Transverse colon (tissue), 4 donors: ENCODE data around the gene RPL19. TPM values are rescaled to one million over a fixed set of nuclear protein-coding genes. Genes with fewer than 3 reads are reported as not detected.
A peak's percentile ranks its signal among the peaks of the same experiment; 100 is the strongest.

Source experiments
- DNase-seq: peaks from one replicate; pipeline ENCODE4 v3.0.0-alpha.2; 2019
- H3K27ac ChIP-seq, 4 donors: fragments of 200-600 bp; sonication (generic); 2 replicates each; pipeline ENCODE4 v1.5.1; 2016 to 2018; ENCODE audit warnings: inconsistent platforms in 4 of 4
- H3K27me3 ChIP-seq: fragments of 200-600 bp; sonication (generic); 2 replicates; pipeline ENCODE4 v1.5.1; 2017; ENCODE audit warnings: inconsistent platforms
- H3K36me3 ChIP-seq, 4 donors: fragments of 200-600 bp; sonication (generic); 2 replicates each; pipeline ENCODE4 v1.5.1; 2017 to 2019; ENCODE audit warnings: inconsistent platforms in 4 of 4
- H3K4me1 ChIP-seq, 4 donors: fragments of 200-600 bp; sonication (generic); 2 replicates each; pipeline ENCODE4 v1.5.1; 2017 to 2020; ENCODE audit warnings: inconsistent platforms in 4 of 4
- H3K4me3 ChIP-seq, 4 donors: fragments of 200-600 bp; sonication (generic); 1 replicate in 1 of 4; 2 replicates in 3 of 4; pipeline versions ENCODE4 v1.5.1 to v1.6.1; 2017 to 2019; ENCODE audit warnings: inconsistent platforms in 4 of 4
- H3K9me3 ChIP-seq, 2 donors: fragments of 200-600 bp; sonication (generic); 2 replicates each; pipeline ENCODE4 v1.5.1; 2017 to 2019; ENCODE audit warnings: inconsistent platforms in 2 of 2
- EP300 ChIP-seq: sonication (generic); formaldehyde crosslinking; IDR thresholded peaks from one replicate; pipeline ENCODE4 v1.6.1; 2017; ENCODE audit warnings: antibody characterized with exemption, low read depth
- POLR2A ChIP-seq: fragments of 450-650 bp; IDR thresholded peaks from one replicate; pipeline ENCODE4 v1.6.1; 2016; ENCODE audit warnings: antibody characterized with exemption, mild to moderate bottlenecking, moderate library complexity
- POLR2AphosphoS5 ChIP-seq, 3 donors: sonication (generic); formaldehyde crosslinking; IDR thresholded peaks; one replicate each; pipeline ENCODE4 v1.6.1; 2016; ENCODE audit warnings: antibody characterized with exemption in 3 of 3
- WGBS, 2 donors: methylation state at CpG; one replicate each; pipeline ENCODE4 v1.1.5; 2018; ENCODE audit warnings: low coverage in 1 of 2; 5-methylcytosine and 5-hydroxymethylcytosine counted together
- in situ Hi-C, 4 donors: fragments of 200-750 bp; cut with MboI; loops; one replicate each; pipeline versions ENCODE4 v1.15.0 to v1.15.1; 2017; ENCODE audit warnings: low sequenced_read_pairs in 3 of 4, low pct_ligation_motif_present in 1 of 4, low pct_unique_long_range_greater_than_20kb in 1 of 4
- intact Hi-C: fragments of 100-400 bp; cut with DNase I; formaldehyde crosslinking; loops from one replicate; pipeline ENCODE4 v1.15.1; 2023; ENCODE audit warnings: low total_unique reads
- total RNA-seq, 4 donors: library from RNA; depleted of rRNA; stranded (reverse); fragments of >200 nt; gene quantifications; one replicate each; pipeline ENCODE4 v1.1.0, GENCODE V29; 2016
- TF ChIP-seq, protein P1 (sequence below), 5 experiments: fragments of 200-600 bp in 3 of 5; fragments of 450-650 bp in 2 of 5; sonication (generic) in 3 of 5; IDR thresholded peaks; 1 replicate in 2 of 5; 2 replicates in 3 of 5; pipeline ENCODE4 v1.5.1; 2016 to 2017; ENCODE audit warnings: antibody characterized with exemption in 5 of 5, inconsistent platforms in 3 of 5, mild to moderate bottlenecking in 2 of 5, moderate library complexity in 1 of 5

RPL19 gene
- total RNA-seq, 4 donors from 2014 or later, result 1,146 to 2,715 (median 2,002) TPM

DNA sequence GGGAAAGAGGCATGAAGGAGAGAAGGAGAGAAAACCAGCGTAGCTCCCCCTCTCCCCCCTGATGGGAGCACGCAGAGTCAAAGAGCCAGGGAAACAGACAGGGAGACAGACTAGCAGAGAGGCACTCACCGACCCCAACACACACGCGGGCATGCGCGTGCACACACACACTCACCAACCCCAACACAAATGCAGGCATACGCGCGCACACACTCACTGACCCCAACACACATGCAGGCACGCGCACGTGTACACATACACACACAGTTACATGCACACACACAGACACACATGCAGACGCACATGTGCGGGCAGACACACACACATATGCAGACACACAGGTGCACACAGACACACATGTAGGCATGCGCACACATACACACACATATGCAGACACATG is 7.2 kb upstream of the RPL19 start:
- in situ Hi-C loops (no loop called here), intact Hi-C loops (no loop called here)
- no peak overlapping the region for H3K27ac ChIP-seq
- H3K36me3 ChIP-seq, result no peaks in the 10 kb centered on the region
- no peaks in the 10 kb centered on the region for H3K27me3 ChIP-seq
- no peak for DNase-seq
- peaks cover 5 to 29% (median 19%) of the 10 kb centered on the region in 4 donors for H3K4me1 ChIP-seq
- WGBS, 2 donors, result 96% methylated on average over 16 of the region's 16 CpGs; no CpG with 5 or more reads in 1 of the 2 donors
- TF ChIP-seq, protein P1, sequence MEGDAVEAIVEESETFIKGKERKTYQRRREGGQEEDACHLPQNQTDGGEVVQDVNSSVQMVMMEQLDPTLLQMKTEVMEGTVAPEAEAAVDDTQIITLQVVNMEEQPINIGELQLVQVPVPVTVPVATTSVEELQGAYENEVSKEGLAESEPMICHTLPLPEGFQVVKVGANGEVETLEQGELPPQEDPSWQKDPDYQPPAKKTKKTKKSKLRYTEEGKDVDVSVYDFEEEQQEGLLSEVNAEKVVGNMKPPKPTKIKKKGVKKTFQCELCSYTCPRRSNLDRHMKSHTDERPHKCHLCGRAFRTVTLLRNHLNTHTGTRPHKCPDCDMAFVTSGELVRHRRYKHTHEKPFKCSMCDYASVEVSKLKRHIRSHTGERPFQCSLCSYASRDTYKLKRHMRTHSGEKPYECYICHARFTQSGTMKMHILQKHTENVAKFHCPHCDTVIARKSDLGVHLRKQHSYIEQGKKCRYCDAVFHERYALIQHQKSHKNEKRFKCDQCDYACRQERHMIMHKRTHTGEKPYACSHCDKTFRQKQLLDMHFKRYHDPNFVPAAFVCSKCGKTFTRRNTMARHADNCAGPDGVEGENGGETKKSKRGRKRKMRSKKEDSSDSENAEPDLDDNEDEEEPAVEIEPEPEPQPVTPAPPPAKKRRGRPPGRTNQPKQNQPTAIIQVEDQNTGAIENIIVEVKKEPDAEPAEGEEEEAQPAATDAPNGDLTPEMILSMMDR (IDR thresholded peaks at IDR 0.05), result no peak
- TF ChIP-seq EP300 (no peak), POLR2A (no peak), POLR2AphosphoS5 (IDR thresholded peaks at IDR 0.05) (no peak)
- no peak overlapping the region for H3K4me3 ChIP-seq
- no peaks in the 10 kb centered on the region for H3K9me3 ChIP-seq

DNA sequence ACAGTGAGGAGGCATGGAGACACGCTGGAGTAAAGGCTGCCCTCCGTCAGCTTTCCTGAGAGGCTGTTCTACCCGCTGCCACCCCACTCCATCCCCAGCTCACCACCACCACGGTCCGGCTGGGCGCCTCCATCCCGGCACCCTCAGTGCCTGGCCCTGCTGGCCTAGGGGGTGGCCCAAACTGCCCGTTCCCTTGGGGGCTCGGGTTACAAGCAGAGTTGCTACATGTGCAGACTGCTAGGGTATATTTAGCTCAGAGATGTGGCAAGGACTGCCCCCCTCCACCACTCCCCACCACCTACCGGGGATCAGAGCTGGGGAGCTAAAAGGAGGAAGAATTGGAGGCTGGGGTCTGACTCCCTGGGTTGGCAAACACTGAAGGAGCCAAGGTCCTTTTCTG is 6.7 kb upstream of the RPL19 start:
- TF ChIP-seq EP300, result no peak
- Histone ChIP-seq H3K4me1 (peaks cover 5 to 32% (median 23%) of the 10 kb centered on the region in 4 donors), H3K4me3 (no peak overlapping the region), H3K27me3 (no peaks in the 10 kb centered on the region), H3K9me3 (no peaks in the 10 kb centered on the region), H3K36me3 (no peaks in the 10 kb centered on the region), H3K27ac (no peak overlapping the region)
- DNase-seq, result no peak
- in situ Hi-C loops, result no loop called here
- 86 to 100% methylated on average over 1 to 10 of the region's 10 CpGs for WGBS, 2 donors
- intact Hi-C loops, result no loop called here

DNA sequence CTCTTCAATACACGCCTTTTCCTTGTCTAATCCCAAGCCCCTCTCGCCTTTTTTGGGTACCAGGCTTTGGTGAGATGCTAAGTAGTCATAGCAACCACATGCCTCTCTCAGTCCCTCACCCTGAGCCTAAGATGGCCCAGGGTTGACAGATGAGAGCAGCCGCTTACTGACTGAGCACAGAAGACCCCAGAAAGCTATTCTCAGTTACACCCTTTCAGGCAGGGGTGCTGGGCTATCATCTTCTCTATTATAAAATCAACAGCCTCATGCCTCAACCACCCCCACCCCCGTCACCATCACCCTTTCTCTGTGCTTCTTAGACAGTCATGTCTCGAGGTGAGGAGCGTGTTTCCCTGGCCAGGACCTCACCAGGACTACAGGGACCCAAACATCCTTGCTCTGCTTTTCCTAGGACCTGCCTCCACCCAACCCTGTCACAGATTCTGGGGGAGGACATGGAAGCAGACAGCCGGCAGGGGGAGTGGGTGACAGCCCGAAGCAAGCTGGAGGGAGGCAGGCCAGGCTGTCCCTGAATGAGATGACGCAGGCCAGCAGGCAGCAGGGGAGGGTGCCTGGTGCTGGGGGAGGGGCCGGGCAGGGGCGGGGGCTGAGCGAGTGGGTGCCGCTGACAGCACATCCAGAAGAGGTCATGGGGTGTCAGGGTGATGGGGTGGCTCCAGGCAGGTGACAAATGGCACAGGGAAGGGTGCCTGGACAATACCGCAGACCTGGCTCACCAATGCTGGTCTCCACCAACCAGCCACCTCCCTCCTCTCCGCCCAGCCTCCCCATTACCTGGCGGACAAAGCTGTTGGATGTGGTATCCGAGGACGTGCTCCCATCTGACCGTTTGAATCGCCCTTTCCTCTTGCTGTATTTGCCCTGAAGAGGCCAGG is 5.7 kb upstream of the RPL19 start:
- Histone ChIP-seq H3K4me3 (no peak overlapping the region), H3K27ac (peak overlapping the region in 1 of 4 donors; percentile 17), H3K9me3 (no peaks in the 10 kb centered on the region)

DNA sequence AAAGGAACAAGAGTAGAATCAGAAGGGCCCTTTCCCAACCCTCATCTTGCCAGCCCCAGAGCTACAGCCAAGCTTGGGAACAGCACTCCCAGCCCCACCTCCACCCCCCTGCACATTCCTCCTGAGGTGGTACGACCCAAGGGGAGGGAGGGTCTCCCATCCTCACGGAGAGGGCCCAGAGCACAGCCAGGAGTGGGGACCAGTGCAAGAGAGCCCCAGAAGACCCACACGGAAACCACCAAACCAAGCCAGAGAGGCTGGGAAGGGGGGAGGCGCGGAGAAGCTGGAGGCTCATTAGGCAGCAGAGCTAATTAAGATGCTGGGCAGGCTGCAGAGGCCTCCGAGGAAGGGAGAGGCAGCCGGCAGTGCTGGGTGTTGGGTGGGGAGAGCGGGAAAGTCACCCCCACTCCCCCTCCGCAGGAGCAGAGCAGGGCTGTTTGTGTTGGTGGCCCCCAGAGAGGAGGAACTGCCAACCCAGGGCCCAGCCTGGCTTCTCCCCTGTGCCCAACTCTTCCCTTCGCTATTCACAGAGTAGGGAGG is 5.0 kb upstream of the RPL19 start:
- no peaks in the 10 kb centered on the region for H3K36me3 ChIP-seq
- 77% methylated on average over 8 of the region's 10 CpGs; no CpG with 5 or more reads in 1 of the 2 donors for WGBS, 2 donors
- DNase-seq, result no peak
- TF ChIP-seq EP300, result no peak
- TF ChIP-seq POLR2AphosphoS5 (IDR thresholded peaks at IDR 0.05), result no peak
- TF ChIP-seq, protein P1 (IDR thresholded peaks at IDR 0.05), result no peak
- TF ChIP-seq POLR2A, result no peak
- peak overlapping the region in 3 of 4 donors; percentile 10 to 98 (median 17) for H3K27ac ChIP-seq
- no peak overlapping the region for H3K4me3 ChIP-seq
- H3K9me3 ChIP-seq, result no peaks in the 10 kb centered on the region
- intact Hi-C loops (no loop called here), in situ Hi-C loops (no loop called here)
- H3K4me1 ChIP-seq, result peaks cover 11 to 41% (median 26%) of the 10 kb centered on the region in 4 donors
- H3K27me3 ChIP-seq, result no peaks in the 10 kb centered on the region

More for the DNA sequence above, 5.7 kb upstream of the RPL19 start:
- TF ChIP-seq, protein P1 (IDR thresholded peaks at IDR 0.05), result peak in 1 of 5 experiments; percentile 14
- TF ChIP-seq POLR2AphosphoS5 (IDR thresholded peaks at IDR 0.05), result no peak
- TF ChIP-seq EP300, result no peak
- intact Hi-C loops, result no loop called here
- in situ Hi-C loops, result no loop called here
- Histone ChIP-seq H3K27me3 (no peaks in the 10 kb centered on the region), H3K36me3 (no peaks in the 10 kb centered on the region), H3K4me1 (peaks cover 9 to 37% (median 24%) of the 10 kb centered on the region in 4 donors)
- peak; percentile 31 for DNase-seq
- 58 to 75% methylated on average over 3 to 20 of the region's 20 CpGs for WGBS, 2 donors
